Cardiac ventricle fibroblast (primary cell): ENCODE data around the gene HSD11B2. TPM values are rescaled to one million over a fixed set of nuclear protein-coding genes. Genes with fewer than 3 reads are reported as not detected.

Experiments
- total RNA-seq: library from RNA; depleted of rRNA; stranded (reverse); fragments of >200 nt; gene quantifications from 2 replicates; pipeline ENCODE4 v1.2.3, GENCODE V29; 2015

Gene HSD11B2
- total RNA-seq, result 0.93 and 2.0 TPM in 2 replicates

GRCh38 chr16:67430977-67431774 lies at the start of gene HSD11B2:
Gene HSD11B2 (plus strand): TSS chr16:67431121. CDS start chr16:67431249, 128 bp downstream.

GRCh38 chr16:67393111-67393787 lies 37.7 kb upstream of the HSD11B2 start, which contains the start of gene TPPP3:
Gene TPPP3 (minus strand): TSS chr16:67393498. CDS start chr16:67391111, 2,387 bp downstream.

GRCh38 chr16:67415872-67416793 lies 14.8 kb upstream of the HSD11B2 start, which contains the start of gene ZDHHC1:
Gene ZDHHC1 (minus strand): TSS chr16:67416477. CDS start chr16:67407775, 8,702 bp downstream.

GRCh38 chr16:67480833-67481560 lies 50.1 kb downstream of the HSD11B2 start, which contains the start of gene ATP6V0D1:
Gene ATP6V0D1 (minus strand): TSS chr16:67481157. CDS start chr16:67481086, 71 bp downstream.

GRCh38 chr16:67483150-67483549 lies 52.2 kb downstream of the HSD11B2 start, which contains the start of gene AGRP:
Gene AGRP (minus strand): TSS chr16:67483547. CDS start chr16:67483398, 149 bp downstream.

Other genes starting within 250 kb of the HSD11B2 start
- 8.7 and 16.3 TPM in 2 replicates for gene MATCAP1, start 247.2 kb upstream of the HSD11B2 start, total RNA-seq
- gene EXOC3L1, start 241.0 kb upstream of the HSD11B2 start, total RNA-seq, result 0.69 and 1.3 TPM in 2 replicates
- gene E2F4, start 239.0 kb upstream of the HSD11B2 start, total RNA-seq, result 49.0 and 49.8 TPM in 2 replicates
- 0.06 and 0.83 TPM in 2 replicates for gene ELMO3, start 232.0 kb upstream of the HSD11B2 start, total RNA-seq
- gene TMEM208, start 204.0 kb upstream of the HSD11B2 start, total RNA-seq, result 33.8 and 46.5 TPM in 2 replicates
- gene FHOD1, start 183.6 kb upstream of the HSD11B2 start, total RNA-seq, result 18.8 and 22.7 TPM in 2 replicates
- gene SLC9A5, start 182.1 kb upstream of the HSD11B2 start, total RNA-seq, result 0.05 and 0.56 TPM in 2 replicates
- gene PLEKHG4, start 151.6 kb upstream of the HSD11B2 start, total RNA-seq, result 6.8 and 13.0 TPM in 2 replicates
- gene KCTD19, start 104.4 kb upstream of the HSD11B2 start, total RNA-seq, result not detected in 2 replicates
- not detected in 2 replicates for gene LRRC36, start 104.3 kb upstream of the HSD11B2 start, total RNA-seq
- gene TPPP3, start 37.6 kb upstream of the HSD11B2 start, total RNA-seq, result not detected in 2 replicates
- gene ZDHHC1, start 14.6 kb upstream of the HSD11B2 start, total RNA-seq, result 8.8 and 11.4 TPM in 2 replicates
- gene ATP6V0D1, start 50.0 kb downstream of the HSD11B2 start, total RNA-seq, result 99.7 and 107 TPM in 2 replicates
- gene AGRP, start 52.4 kb downstream of the HSD11B2 start, total RNA-seq, result not detected in 2 replicates
- 34.4 and 46.2 TPM in 2 replicates for gene RIPOR1, start 97.7 kb downstream of the HSD11B2 start, total RNA-seq
- gene CTCF, start 131.4 kb downstream of the HSD11B2 start, total RNA-seq, result 12.5 and 19.1 TPM in 2 replicates
- gene CARMIL2, start 214.0 kb downstream of the HSD11B2 start, total RNA-seq, result 0.05 and 1.5 TPM in 2 replicates
- 12.9 and 15.7 TPM in 2 replicates for gene ACD, start 229.1 kb downstream of the HSD11B2 start, total RNA-seq
- 0.39 and 0.44 TPM in 2 replicates for gene PARD6A, start 229.8 kb downstream of the HSD11B2 start, total RNA-seq
- gene ENKD1, start 235.6 kb downstream of the HSD11B2 start, total RNA-seq, result 10.4 and 11.9 TPM in 2 replicates
- gene C16orf86, start 235.7 kb downstream of the HSD11B2 start, total RNA-seq, result 2.4 and 12.9 TPM in 2 replicates